ENCODE data around the gene KMT2D.
"Not testable (repeated sequence)": the region's sequence is repeated elsewhere in the genome, so short reads cannot be mapped to it uniquely, and the experiment has no call there.

KMT2D gene

DNA sequence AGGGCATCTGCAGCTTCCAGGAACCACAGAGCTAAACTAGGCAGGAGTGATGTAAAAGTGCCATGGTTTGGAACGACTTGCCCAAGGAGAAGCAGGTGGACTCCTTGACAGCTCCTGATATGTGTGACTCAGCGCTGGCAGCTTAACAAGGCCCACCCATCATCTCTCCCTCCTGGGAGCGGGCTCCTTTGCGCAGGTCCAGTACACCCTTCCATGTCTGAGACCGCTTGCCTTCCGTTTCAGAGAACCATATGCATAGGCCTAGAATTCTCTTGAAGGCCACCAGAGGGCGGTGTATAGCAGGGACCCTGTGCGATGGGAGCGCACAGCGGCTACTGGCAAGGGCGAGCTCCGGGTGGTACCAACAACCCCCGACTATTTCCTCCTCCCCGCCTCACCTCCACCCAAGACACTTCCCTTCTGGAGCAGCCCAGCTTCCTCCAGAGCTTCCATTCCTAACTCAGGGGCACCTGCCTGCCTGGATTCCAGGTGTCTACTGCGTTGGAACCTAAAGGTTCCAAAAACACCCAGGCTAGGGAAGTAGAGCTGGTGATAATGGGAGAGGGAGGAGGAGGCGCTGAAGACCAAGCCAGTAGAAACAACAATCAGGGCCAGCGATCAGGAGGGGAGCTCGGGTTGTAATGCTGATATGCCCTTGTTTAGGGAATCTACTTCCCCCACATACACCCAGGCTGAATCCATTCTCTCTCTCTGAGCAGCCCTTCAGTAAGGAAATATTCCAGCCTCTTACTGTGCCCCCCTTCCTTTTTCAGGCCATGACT, 27.7 kb upstream of the KMT2D start:
- peak in 52 of 56 donors; percentile 14 to 87 (median 64) for DNase-seq

DNA sequence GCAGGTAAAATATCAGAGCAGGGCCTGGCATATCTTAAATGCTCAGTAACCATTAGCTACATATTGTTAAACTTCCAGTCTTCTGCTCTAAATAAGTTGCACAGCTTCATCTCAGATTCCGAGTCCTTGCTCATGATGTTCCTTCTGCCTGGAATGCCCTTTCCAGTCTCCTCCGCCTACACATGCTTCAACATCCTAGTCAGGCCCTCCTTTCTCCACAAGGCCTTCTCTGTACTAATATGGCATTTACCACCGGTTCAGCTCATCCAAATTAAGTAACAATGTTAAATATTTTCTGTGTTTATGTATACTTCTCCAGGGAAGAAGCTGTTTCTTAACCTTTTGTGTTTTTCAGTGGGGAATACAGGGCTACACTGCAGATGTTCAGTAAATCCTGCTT, 25.5 kb upstream of the KMT2D start:
- no peak for DNase-seq

DNA sequence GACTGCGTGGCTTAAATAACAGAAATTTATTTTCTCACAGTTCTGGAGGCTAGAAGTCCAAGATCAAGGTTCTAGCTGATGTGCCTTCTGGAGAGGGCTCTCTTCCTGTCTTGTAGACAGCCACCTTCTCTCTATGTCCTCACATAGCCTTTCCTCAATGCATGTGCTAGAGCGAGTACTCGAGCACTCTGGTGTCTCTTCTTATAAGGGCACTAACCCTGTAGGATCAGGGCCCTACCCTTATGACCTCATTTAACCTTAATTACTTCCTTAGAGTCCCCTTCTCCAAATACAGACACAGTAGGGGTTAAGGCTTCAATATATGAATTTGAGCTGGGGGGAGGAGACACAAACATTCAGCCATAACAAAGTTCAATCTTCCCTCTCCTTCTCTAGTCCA, 23.8 kb upstream of the KMT2D start:
- DNase-seq: no peak

DNA sequence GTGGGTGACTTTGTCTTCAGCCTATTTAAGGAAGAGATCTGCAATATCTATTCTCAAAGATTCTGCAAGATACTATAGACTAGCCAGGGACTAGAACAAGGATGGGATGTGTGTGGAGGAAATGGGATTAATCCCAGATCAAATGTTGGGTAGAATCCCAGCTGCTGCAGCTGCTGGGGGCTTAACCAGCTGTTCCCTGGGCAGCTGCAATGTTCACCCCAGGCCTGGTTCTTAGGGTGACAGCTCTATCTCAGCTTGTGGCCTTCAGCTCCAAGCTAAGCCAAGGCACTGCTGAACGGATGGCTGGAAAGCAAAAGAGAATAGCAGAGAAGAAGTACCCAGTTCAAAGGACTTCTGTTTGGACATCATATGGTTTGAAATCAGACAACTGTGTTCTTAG, 19.2 kb upstream of the KMT2D start:
- no peak for DNase-seq

DNA sequence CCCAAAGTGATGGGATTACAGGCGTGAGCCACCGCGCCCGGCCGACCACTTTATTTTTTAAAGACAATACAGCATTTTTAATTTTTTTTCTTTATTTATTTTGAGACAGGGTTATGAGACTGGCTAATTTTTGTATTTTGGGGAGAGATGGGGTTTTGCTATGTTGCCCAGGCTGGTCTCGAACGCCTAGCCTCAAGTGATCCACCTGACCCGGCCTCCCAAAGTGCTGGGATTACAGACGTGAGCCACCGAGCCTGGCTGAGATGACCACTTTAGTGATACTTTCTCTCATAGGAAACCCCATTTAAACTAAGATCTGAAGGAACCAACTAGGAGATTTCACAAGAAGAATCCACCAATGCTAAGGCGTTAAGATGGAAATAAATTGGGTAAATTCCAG, 10.4 kb upstream of the KMT2D start:
- DNase-seq: no peak

DNA sequence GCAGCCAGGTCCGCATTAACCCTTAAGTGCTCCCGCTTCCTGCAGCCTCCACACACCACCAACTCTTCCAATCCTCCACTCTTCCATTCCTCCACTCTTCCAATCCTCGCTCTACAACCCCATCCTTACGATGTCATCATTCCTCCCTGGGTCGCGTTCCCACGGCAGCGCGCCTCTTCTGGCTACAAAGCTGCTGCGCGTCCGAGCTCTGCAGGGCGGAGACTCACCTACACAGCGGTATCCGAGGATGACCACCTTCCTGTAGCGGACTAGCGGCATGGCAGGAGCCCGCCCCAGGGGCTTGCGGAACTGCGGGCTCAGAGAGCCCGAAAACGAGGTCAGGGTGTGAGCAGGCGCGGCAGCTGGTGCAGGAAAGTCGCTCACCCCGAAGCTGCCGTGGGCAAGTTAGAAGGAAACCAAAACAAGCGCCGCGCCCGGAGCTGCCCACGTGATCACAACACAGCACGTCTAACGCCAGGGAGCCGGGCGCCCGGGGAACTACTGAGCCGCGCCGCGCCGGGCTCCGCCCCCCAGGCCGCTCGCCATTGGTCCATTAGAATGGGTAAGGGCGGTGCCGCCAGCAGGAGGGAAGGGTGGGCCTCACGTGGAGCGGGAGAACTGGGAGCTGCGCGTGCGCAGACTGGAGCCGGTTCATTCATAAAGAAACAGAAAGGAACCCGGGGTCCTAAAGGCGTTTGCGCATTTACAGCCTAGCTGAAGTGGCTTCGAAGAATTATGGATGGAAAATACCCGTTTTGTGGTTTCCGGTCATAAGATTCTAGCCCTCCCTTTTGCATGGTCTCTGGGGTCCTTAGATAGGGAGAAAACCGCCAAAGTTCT, 9.1 kb upstream of the KMT2D start, which contains the start of gene RHEBL1:
Gene RHEBL1 (minus strand): TSS at position 473 of the 840 bp plus-strand sequence. CDS start 194 bp downstream, at position 279.
- peak; percentile 65 to 99 (median 94) for DNase-seq

DNA sequence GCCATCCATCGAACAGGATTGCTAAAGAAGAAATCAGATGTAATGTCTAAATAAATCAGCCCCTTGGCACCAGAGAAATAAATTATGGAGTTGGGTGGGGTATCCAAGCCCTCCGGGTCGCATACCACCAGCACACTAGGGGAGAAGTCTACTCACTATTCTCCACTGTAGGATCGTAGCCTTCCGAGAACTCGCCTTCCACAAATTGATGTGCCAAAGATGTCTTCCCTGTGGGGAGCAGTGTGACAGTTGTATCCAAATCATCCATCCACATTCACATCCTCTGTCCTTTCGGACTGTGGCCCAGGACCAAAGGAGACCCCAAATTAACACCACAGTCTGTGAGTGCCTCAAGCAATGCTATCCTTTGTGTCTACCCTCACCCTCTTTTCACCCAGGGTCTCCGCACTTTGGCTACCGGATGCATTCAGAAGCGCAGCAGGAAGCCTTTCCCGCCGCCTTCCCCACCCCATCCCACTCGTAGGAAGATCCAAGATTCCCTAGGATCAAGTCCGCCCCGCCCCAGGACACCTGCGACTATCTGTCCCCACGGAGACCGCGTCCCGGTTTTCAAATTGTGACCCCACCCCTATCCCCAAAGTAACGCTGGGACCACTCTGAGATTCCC, 8.4 kb upstream of the KMT2D start:
- DNase-seq: no peak

DNA sequence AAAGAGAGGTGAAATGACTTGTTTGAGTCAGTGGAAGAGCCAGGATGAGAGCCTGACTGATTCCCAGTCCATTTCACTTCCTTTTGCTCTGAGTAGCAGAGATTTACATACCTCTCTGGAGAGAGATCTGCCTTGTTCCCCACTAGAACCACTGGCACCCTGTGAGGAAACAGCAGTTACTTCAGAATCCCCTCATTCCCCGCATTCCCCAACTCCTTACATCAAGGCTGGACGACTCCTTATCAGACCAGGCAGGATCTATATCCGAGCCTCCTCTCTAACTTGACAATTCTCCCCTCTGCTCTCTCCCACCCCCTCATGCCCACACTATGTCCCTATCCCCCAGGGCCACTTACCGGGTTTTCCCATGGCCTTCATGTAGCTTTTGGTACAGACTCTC, 5.5 kb upstream of the KMT2D start:
- DNase-seq: no peak

DNA sequence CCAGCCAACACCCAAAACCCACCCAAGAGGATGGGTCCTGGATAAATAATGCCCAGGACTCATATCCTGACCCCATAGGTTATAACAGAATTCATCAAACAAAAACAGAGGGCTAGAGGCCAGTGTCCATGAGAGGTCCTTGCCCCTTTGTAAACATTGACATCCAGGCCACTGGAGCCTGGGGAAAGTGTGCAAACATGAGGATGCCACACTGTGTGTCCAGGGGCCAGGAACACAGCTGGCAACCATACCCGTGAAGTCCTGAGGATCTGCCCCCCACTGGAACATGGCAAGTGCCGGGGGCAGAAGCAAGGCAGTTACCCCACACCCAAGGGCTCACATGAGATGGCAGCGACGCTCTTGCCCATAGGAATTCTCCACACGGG, 4.2 kb upstream of the KMT2D start:
- DNase-seq: no peak

DNA sequence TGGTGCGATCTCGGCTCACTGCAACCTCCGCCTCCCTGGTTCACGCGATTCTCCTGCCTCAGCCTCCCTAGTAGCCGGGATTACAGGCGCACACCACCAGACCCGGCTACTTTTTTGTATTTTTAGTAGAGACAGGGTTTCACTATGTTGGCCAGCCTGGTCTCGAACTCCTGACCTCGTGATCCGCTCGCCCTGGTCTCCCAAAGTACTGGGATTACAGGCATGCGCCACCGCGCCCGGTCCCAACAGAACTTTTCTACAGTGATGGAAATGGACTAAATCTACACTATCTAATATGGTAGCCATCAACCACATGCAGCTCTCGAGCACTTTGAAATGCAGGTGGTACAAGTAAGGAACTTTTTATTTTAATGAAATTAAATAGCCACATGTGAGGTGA, 1.3 kb upstream of the KMT2D start:
- not testable (repeated sequence) for DNase-seq

DNA sequence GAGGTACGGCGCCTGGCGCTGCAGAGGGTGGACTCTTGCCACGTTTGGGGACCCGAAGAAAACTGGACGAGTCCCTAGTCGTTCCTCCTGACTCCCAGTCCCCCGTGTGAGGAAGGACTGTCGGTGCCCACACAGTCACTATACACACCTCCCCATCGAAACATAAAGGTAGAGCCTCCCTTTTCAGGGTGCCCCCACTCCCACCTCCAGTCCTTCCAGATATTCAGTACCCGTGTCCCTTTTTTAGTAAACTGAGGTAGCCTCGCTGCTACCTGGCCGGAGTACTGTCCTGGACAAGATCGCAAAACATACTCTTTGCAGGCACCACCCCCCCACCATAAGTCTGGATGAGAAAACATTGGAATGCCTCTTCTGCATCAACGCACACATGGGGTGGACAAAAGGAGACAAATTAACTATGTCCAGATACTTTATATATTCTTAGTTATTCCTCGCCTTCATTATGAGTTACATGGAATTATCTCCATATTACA, 610 bp upstream of the KMT2D start:
- DNase-seq: no peak

DNA sequence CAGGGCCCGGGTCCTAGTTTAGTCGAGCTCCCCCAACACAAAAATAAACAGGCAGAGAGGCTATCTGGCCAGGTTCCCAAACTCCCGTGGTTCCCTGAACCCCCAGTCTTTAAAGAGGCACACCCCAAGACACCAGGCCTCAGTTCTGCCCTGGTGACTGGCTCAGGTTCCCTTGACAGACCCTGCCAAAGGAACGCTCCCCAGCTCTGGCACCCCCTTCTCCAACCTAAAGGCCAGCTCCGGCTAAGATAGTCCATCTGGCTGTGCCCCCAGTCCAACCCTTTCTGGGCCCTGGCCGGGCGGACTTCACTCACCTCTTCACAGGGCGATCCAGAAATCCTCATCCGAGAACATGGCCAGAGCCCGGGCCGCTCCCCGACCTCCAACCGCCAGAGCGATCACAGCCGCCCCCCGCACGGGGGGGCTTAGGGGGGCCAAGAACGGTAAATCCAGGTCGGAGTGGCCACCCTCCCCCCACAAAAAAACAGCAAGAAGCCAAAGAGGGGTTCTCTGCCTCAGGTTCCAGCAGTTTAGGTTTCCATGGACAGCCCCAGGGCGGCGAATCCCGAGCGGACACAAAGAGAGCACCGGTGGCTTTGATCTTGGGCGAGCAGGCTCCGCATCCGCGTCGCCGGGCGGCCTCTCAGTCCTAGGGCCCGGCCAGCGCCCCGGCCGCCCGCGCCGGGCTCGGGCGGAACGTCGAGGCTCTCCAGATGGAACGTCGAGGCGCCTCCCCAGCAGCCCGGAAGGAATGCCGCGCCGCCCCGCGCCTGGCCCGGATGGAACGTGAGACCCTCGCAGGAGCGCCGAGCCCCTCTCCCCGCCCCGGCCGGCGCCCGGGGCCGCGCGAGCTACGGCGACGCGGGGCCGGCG, 1.1 kb downstream of the KMT2D start:
- DNase-seq: peak in 3 of 56 donors; percentile 12 to 44 (median 39)

DNA sequence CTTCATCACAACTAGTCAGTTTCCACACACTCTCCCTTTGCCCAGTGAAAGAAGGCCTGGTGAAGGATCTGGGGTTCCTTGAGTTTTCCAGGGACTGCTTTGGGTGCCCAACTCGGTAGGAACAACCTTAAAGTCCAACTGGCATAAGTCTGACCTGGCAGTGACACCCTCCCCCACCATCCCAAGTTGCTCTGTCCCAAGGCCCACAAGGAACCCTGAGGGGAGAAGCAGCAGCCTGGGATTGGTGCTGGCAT, 1.6 kb downstream of the KMT2D start:
- no peak for DNase-seq

DNA sequence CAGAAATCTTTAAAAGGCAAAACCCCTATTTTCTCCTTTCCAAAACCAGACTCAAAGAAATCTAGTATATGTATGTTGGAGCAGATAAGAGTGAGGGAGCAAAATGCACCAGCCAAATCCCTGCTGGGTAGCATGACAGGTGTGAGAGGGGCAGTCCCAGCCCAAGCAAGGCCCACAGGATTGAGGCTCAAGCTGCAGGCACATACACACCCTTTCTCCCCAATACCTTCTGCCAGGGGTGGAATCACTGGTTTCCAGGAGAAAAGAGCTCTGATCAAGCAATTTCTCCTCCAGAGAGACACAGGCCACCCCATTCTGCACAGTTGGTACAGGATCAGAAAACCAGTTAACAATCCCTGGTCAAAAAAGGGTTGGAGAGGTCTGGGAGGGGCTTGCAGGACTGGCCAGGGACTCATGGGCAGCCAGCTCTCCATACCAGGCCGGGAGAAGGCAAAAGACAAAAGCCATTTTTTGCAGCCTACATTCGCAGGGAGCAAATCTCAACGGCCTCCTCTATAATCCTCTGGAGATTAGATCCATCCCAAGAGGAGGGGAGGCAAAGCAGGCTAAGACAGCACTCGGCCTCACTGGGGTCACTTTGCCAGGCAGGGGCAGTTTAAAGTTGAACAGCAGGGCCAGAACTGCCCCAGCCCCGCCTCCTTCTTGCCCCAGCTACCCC, 2.1 kb downstream of the KMT2D start:
- no peak for DNase-seq

DNA sequence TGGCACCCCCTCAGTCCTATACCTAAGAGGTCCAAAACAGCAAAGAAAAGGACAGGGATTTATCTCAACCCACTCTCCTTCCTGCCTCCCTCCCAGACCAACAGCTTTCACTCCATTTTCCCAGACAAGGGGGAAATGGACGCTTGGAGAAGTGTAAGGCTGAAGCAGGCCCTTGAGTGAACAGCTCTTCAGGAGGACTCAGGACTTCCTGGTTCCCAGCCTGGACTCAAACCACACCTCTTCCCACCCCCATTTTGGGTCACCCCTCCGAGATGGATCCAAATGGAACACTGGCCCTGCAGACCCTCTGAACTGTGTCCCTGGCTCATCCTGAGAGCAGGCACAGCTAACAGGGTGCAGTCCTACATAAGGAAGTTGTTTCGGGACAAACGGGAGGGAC, 2.7 kb downstream of the KMT2D start:
- DNase-seq: no peak

DNA sequence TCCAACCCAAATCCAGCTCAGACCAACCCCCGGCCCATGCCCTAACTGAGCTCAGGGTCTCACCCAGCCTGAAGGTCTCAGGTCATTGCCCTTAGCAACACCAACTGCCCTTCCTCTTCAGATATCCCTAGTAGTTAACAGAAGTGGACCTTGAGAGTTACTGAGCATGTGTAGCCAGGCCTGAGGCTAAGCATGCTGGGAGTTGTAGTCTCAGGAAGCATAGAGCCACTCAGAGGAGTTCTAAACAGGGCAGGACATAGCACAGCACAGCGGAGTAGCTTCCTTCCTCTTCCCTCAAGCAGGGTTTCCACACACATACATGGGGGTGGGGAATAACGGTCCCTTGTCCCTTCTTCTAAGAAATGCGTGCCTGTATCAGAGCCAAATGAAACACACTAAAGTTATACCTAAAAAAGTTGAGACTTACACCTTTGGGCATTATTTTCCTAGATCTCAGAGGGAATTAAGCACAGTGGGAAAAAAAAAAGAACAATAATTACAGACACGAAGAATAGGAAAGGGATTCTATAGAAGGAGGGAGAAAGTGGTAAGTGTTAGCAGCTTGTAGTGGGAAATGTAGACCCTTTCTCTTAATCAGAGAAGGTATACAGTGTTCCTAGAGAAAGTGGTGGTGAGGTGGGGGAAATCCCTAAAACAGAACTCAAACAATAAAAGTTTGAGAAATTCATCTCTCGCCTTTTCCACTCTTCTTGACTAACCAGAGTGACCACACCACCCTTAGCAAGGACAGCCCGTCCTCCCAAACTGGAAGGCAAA, 4.4 kb downstream of the KMT2D start:
- DNase-seq: peak in 32 of 56 donors; percentile 7 to 61 (median 26)

DNA sequence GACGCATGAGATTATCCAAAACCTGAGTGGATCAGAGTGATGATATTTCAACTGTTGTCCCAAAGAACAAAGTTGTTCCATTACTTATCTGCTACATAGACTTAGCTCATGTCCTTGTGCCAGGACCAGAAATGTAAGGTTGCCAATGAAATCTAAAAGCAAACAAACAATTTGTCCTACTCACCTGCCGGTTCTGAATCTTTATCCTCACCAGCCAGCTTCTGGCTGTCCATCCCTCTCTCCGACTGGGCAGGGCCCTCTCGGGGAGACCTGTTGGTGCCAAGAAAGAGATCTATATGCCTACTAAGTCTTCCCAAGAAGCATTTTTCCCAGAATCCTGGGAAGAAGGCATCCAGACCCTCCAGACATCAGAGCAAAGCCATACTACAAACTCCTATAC, 5.5 kb downstream of the KMT2D start:
- DNase-seq: no peak

DNA sequence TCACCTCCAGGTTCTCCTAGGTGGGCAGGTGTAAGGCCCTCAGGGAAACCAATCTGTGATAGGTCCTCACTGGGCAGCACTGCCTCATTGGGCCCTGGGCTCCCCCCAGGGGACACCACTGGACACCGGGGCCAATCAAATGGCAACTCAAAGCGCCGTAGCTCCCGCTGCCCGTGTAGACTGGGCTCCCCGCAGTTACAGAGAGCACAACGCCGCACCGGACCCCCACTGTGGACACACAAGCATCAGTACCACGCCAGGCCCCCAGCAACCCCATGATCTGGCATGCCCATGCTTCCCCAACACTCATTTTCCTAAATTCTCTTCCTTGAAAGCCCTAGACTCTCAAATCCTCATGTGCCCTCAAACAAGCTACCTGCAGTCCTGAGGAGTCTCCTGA, 6.1 kb downstream of the KMT2D start:
- DNase-seq: no peak

DNA sequence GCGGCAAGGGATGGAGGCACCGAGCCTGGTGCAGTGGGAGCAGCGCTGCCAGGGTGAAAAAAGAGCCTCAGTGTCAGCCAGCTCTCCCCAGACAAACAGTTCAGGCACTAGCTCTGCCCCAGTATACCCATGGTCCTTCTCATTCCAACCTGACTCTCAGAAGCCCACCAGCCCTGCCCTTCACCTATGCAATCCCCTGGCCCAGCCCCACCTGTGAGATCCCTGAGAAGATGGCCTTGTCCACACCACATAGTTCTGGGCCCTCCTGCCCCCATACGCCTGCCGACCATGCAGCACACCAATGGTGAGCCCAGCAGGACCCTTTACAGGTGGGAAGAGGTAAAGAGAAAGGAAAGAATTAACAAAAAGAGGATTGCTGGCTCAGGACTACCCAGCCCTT, 6.5 kb downstream of the KMT2D start:
- no peak for DNase-seq

Data from nucleus accumbens (tissue), 56 donors.